Type B pancreatic cell (in vitro differentiated cells): ENCODE measurements around the gene SLC35G3. TPM values are rescaled to one million over a fixed set of nuclear protein-coding genes. Genes with fewer than 3 reads are reported as not detected.

Source experiments
- DNase-seq: peaks from one replicate; pipeline ENCODE4 v3.0.0; 2021; ENCODE audit warnings: mixed read lengths; ENCODE audit not compliant: unreplicated experiment; ENCODE audit errors: extremely low spot score
- H3K27ac Mint-ChIP-seq: 2 replicates; pipeline ENCODE4 v1.8.0; 2021; ENCODE audit warnings: mild to moderate bottlenecking, mixed read lengths
- H3K27me3 Mint-ChIP-seq: 2 replicates; pipeline ENCODE4 v1.8.0; 2021; ENCODE audit warnings: mixed read lengths
- H3K36me3 Mint-ChIP-seq: 2 replicates; pipeline ENCODE4 v1.8.0; 2021; ENCODE audit warnings: mixed read lengths
- H3K4me1 Mint-ChIP-seq: one replicate; pipeline ENCODE4 v1.8.0; 2021; ENCODE audit warnings: mixed read lengths; ENCODE audit not compliant: unreplicated experiment
- H3K4me3 Mint-ChIP-seq: 2 replicates; pipeline ENCODE4 v1.8.0; 2021; ENCODE audit warnings: mild to moderate bottlenecking, mixed read lengths
- H3K9me3 Mint-ChIP-seq: 2 replicates; pipeline ENCODE4 v1.8.0; 2021; ENCODE audit warnings: mixed read lengths
- CTCF ChIP-seq: fragments of 200-600 bp; sonication (generic); conservative IDR thresholded peaks from 2 replicates; pipeline ENCODE4 v1.5.0; 2021; ENCODE audit warnings: antibody characterized with exemption, mild to moderate bottlenecking
- total RNA-seq: library from RNA; stranded (reverse); gene quantifications from 2 replicates; pipeline ENCODE4 v1.2.1, GENCODE V29; 2021; ENCODE audit warnings: low replicate concordance

SLC35G3 gene
- total RNA-seq, 1 donor from 2014 or later: not detected

DNA sequence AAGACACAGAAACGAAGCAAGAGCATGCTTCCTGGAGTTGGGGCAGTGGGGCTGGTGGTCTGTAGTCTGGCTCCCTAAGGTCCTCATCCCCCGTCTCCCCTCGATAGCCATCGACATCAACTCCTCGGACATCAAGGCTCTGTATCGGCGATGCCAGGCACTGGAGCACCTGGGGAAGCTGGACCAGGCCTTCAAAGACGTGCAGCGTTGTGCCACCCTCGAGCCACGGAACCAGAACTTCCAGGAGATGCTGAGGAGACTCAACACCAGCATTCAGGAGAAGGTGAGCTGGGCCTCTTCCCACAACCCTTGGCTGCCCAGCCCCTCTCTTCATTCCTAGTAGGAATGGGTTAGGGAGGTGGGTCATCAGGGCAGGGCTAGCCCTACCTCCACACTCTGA lies 44.3 kb downstream of the SLC35G3 start:
- Mint-ChIP-seq H3K27me3 (peaks cover 6% of the 10 kb centered on the region), H3K27ac (no peak overlapping the region), H3K4me3 (no peak overlapping the region), H3K9me3 (no peaks in the 10 kb centered on the region), H3K36me3 (no peaks in the 10 kb centered on the region), H3K4me1 (no peaks in the 10 kb centered on the region)
- no peak for DNase-seq
- no peak for TF ChIP-seq CTCF

GRCh38 chr17:35148144-35148543 lies 46.0 kb downstream of the SLC35G3 start:
- H3K27ac Mint-ChIP-seq: no peak overlapping the region
- no peaks in the 10 kb centered on the region for H3K36me3 Mint-ChIP-seq
- TF ChIP-seq CTCF: no peak
- H3K4me1 Mint-ChIP-seq: no peaks in the 10 kb centered on the region
- peaks cover 6% of the 10 kb centered on the region for H3K27me3 Mint-ChIP-seq
- H3K9me3 Mint-ChIP-seq: no peaks in the 10 kb centered on the region
- H3K4me3 Mint-ChIP-seq: no peak overlapping the region
- no peak for DNase-seq

GRCh38 chr17:35147375-35147905 lies 46.8 kb downstream of the SLC35G3 start, which contains the start of gene UNC45B:
Gene UNC45B, plus strand, starts transcription at chr17:35147817. Its CDS starts 447 bp downstream, at chr17:35148264.
- TF ChIP-seq CTCF: no peak
- Mint-ChIP-seq H3K9me3 (no peaks in the 10 kb centered on the region), H3K27ac (no peak within 1 kb of the TSS), H3K36me3 (no peaks in the 10 kb centered on the region), H3K4me1 (no peaks in the 10 kb centered on the region), H3K4me3 (no peak within 1 kb of the TSS), H3K27me3 (peaks cover 6% of the 10 kb centered on the region)
- no peak for DNase-seq

DNA sequence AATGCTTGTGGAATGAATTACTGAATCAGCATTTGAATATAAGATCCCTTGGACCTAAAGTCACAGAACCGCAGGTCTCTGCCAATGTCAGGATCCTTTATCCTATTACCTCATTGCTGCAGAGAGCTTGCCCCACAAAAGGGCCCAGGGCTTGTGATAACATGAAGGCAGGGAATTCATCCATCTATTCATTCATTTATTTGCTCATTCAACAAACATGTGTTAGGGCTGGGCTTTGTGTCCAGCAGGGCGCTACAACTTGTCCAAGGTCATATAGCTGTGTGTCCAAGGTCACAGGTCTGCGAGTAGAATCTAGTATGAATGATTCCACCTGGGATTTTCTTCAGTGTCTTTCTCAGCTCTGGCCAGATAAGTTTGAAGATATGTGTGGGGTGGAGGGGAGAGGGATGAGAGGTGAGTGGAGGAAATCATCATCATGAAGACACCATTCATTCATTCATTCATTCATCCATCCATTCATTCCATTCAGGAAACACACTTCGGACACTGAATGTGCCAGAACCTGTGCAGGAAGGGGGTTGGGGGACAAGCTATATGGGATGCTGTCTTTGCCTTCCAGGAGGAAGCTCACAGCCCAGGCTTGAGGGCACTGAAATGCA lies 47.9 kb downstream of the SLC35G3 start:
- no peaks in the 10 kb centered on the region for H3K36me3 Mint-ChIP-seq
- peaks cover 6% of the 10 kb centered on the region for H3K27me3 Mint-ChIP-seq
- no peaks in the 10 kb centered on the region for H3K4me1 Mint-ChIP-seq
- H3K4me3 Mint-ChIP-seq: no peak overlapping the region
- no peak for DNase-seq
- no peak for TF ChIP-seq CTCF
- no peaks in the 10 kb centered on the region for H3K9me3 Mint-ChIP-seq
- H3K27ac Mint-ChIP-seq: no peak overlapping the region

- TF ChIP-seq CTCF: no peak
- H3K4me1 Mint-ChIP-seq: peaks cover 3% of the 10 kb centered on the region
- peaks cover 6% of the 10 kb centered on the region for H3K27me3 Mint-ChIP-seq
- no peak overlapping the region for H3K4me3 Mint-ChIP-seq
- H3K36me3 Mint-ChIP-seq: no peaks in the 10 kb centered on the region
- no peaks in the 10 kb centered on the region for H3K9me3 Mint-ChIP-seq
- H3K27ac Mint-ChIP-seq: no peak overlapping the region
- DNase-seq: no peak
Measured at GRCh38 chr17:35144840-35145239, 49.4 kb downstream of the SLC35G3 start.

Other genes with a start within 250 kb of the SLC35G3 start
- gene CCT6B, start 232.9 kb downstream of the SLC35G3 start, total RNA-seq: 1.5 and 1.8 TPM in 2 replicates
- 21.9 and 22.8 TPM in 2 replicates for gene ZNF830, start 232.9 kb downstream of the SLC35G3 start, total RNA-seq
- 52.6 and 73.0 TPM in 2 replicates for gene LIG3, start 213.9 kb downstream of the SLC35G3 start, total RNA-seq
- 19.9 and 38.7 TPM in 2 replicates for gene RFFL, start 130.7 kb downstream of the SLC35G3 start, total RNA-seq
- gene RAD51D, start 74.5 kb downstream of the SLC35G3 start, total RNA-seq: 8.3 and 12.4 TPM in 2 replicates
- not detected in 2 replicates for gene FNDC8, start 72.8 kb downstream of the SLC35G3 start, total RNA-seq
- 18.8 and 24.9 TPM in 2 replicates for gene NLE1, start 52.1 kb downstream of the SLC35G3 start, total RNA-seq
- 0.56 TPM in 1 of 2 replicates, not detected in the other for gene UNC45B, start 46.6 kb downstream of the SLC35G3 start, total RNA-seq
- 21.7 and 42.1 TPM in 2 replicates for gene SLFN5, start 48.7 kb upstream of the SLC35G3 start, total RNA-seq
- gene SLFN11, start 179.2 kb upstream of the SLC35G3 start, total RNA-seq: 19.8 and 30.7 TPM in 2 replicates
- gene SLFN12, start 238.1 kb upstream of the SLC35G3 start, total RNA-seq: 5.2 and 6.6 TPM in 2 replicates